Lower leg skin (tissue), 4 donors: ENCODE results near the gene PTBP3. TPM values are rescaled to one million over a fixed set of nuclear protein-coding genes. Genes with fewer than 3 reads are reported as not detected.

Experiments used
- DNase-seq, 2 donors: peaks; one replicate each; pipeline ENCODE4 v3.0.0-alpha.2; 2019; ENCODE audit warnings: low spot score in 2 of 2
- H3K4me3 ChIP-seq: fragments of 200-600 bp; sonication (generic); 2 replicates; pipeline ENCODE4 v1.5.1; 2017; ENCODE audit warnings: mild to moderate bottlenecking, low read depth; ENCODE audit not compliant: poor library complexity, severe bottlenecking
- POLR2A ChIP-seq, 2 donors: fragments of 450-650 bp; IDR thresholded peaks; one replicate each; pipeline ENCODE4 v1.6.1; 2016 to 2017; ENCODE audit warnings: antibody characterized with exemption in 2 of 2, mild to moderate bottlenecking in 1 of 2, moderate library complexity in 1 of 2
- WGBS, 2 donors: methylation state at CpG; one replicate each; pipeline ENCODE4 v1.1.5; 2018; 5-methylcytosine and 5-hydroxymethylcytosine counted together
- intact Hi-C: fragments of 100-400 bp; cut with DNase I; formaldehyde crosslinking; loops from one replicate; pipeline ENCODE4 v1.15.0; 2023; ENCODE audit warnings: low total_unique reads
- total RNA-seq, 4 donors: library from RNA; depleted of rRNA; stranded (reverse); fragments of >200 nt; gene quantifications; one replicate each; pipeline ENCODE4 v1.1.0, GENCODE V29; 2016
- TF ChIP-seq, protein P1 (sequence below), 3 donors: fragments of 450-650 bp; IDR thresholded peaks; one replicate each; pipeline ENCODE4 v1.5.1; 2016; ENCODE audit warnings: antibody characterized with exemption in 3 of 3, mild to moderate bottlenecking in 3 of 3, moderate library complexity in 2 of 3

Gene PTBP3
- total RNA-seq, 4 donors from 2014 or later: 82.5 to 201 (median 156) TPM

DNA sequence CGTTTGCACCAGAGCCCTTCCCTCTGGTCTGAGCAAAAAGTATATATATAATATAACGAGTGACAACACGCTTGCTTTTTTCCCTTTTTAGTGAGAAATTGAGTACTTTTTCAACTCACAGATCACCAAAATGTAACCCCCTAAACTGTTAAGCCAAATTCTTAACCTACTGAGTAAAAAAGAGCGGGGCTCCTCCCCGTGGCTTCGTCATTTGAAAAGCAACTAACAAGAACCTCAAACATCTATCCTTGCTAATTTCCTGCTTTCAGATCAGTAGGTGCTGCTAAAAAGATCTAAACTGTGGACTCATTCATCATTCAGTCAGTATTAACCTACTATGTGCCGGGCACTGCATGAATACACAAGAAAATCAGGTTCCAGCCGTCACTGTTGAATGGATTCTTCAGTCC is 1.0 kb upstream of the PTBP3 start:
- 8 to 11% methylated on average over 8 of the region's 8 CpGs for WGBS, 2 donors
- no peak overlapping the region for H3K4me3 ChIP-seq
- intact Hi-C loops: no loop called here
- no peak for DNase-seq
- TF ChIP-seq, protein P1, sequence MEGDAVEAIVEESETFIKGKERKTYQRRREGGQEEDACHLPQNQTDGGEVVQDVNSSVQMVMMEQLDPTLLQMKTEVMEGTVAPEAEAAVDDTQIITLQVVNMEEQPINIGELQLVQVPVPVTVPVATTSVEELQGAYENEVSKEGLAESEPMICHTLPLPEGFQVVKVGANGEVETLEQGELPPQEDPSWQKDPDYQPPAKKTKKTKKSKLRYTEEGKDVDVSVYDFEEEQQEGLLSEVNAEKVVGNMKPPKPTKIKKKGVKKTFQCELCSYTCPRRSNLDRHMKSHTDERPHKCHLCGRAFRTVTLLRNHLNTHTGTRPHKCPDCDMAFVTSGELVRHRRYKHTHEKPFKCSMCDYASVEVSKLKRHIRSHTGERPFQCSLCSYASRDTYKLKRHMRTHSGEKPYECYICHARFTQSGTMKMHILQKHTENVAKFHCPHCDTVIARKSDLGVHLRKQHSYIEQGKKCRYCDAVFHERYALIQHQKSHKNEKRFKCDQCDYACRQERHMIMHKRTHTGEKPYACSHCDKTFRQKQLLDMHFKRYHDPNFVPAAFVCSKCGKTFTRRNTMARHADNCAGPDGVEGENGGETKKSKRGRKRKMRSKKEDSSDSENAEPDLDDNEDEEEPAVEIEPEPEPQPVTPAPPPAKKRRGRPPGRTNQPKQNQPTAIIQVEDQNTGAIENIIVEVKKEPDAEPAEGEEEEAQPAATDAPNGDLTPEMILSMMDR (IDR thresholded peaks at IDR 0.05): no peak
- TF ChIP-seq POLR2A (IDR thresholded peaks at IDR 0.05): no peak

DNA sequence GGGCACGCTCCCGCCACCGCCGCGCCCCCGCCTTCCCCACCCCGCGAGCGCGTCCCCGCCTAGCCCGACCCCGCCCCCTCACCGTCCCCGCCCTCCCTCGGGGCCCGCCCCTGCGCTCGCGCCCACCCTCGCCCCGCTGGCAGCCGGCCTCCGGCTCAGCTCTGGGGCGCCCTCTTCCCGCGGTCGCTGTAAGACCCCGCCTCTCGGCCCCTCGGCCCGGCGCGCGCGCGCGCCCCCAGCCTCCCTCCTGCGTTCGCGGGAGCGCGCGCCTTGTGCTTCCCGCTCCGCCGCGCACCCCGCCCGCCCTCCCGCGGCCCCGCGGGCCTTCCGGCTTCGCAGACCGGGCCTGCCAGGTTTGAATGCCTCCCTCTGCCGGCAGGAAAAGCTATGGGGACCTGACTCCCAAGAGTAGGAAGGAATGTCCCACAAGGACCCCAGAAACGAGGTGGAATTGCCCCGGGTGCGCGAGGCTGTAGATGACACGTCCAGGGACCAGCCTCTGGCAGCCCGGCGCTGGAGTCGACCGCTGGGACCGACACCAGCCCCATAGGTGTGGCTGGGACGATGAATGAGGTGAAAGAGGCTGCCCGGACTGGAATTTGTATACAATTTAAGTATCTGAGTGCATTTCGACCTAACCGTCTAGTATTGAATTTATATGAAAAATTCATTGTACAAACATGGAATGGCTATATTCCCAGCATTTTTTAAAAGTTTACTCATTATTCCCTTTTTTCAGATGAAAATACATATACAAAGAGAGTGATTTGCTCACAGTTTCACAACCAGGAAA is 416 bp upstream of the PTBP3 start:
- intact Hi-C loops: no loop called here
- peak; percentile 91 to 98 for DNase-seq
- 1% methylated on average over 18 to 45 of the region's 72 CpGs for WGBS, 2 donors
- peak overlapping the region; percentile 2 for H3K4me3 ChIP-seq
- TF ChIP-seq, protein P1 (IDR thresholded peaks at IDR 0.05): peak in 1 of 3 donors; percentile 53
- no peak for TF ChIP-seq POLR2A (IDR thresholded peaks at IDR 0.05)

DNA sequence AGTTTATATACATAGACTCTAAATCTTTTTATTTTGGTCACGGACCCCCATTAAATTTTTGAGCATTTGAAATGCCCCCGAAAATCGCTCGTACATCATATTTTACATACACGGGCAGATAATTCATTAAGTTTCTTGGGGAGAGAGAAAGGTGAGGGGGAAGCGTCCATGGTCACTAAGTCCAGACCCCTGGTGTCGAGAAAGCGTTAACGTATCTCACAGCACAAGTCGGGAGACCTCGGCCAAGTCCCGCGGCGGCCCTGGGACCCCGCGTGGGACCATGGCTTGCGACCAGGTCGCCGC is 794 bp downstream of the PTBP3 start:
- 1% methylated on average over 18 of the region's 19 CpGs for WGBS, 2 donors
- no peak for DNase-seq
- intact Hi-C loops: no loop called here
- TF ChIP-seq, protein P1 (IDR thresholded peaks at IDR 0.05): no peak
- TF ChIP-seq POLR2A (IDR thresholded peaks at IDR 0.05): no peak
- H3K4me3 ChIP-seq: peak overlapping the region; percentile 98

DNA sequence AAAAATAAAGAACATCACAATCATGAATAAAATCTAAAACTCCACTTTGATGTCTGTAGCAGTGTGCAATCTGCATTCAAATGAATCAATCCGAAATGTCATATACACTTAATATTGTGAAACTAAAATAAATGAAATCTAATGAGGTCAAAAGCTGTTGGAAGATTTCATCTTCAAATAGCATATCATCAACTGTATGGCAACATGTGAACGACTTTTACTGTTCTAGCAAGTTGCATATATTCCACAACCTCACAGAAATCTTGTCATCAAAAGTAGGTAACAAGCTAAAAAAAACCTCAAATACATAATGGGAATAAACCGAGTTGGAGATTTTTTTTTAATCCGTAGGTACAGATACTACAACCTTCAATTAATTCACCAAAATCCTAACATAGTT is 1.2 kb downstream of the PTBP3 start:
- DNase-seq: no peak
- TF ChIP-seq, protein P1 (IDR thresholded peaks at IDR 0.05): no peak
- TF ChIP-seq POLR2A (IDR thresholded peaks at IDR 0.05): no peak
- WGBS, 2 donors: 7 to 10% methylated on average over 4 of the region's 4 CpGs
- intact Hi-C loops: no loop called here
- H3K4me3 ChIP-seq: peak overlapping the region; percentile 98

DNA sequence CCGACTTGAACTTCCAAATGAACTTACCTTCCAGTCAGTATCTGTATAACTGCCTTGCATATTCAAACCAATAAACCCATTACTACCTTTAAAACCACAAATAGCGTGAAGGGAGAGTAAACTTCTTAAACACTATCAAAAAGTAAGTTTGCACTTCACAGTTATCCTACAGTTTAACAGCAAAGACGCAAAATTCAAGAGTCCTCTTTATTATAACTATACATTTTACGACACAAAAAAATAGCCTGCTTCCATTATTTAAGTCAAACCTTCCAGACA is 1.8 kb downstream of the PTBP3 start:
- 37 to 50% methylated on average over 4 of the region's 4 CpGs for WGBS, 2 donors
- no peak overlapping the region for H3K4me3 ChIP-seq
- TF ChIP-seq, protein P1 (IDR thresholded peaks at IDR 0.05): no peak
- TF ChIP-seq POLR2A (IDR thresholded peaks at IDR 0.05): no peak
- DNase-seq: no peak
- intact Hi-C loops: no loop called here

DNA sequence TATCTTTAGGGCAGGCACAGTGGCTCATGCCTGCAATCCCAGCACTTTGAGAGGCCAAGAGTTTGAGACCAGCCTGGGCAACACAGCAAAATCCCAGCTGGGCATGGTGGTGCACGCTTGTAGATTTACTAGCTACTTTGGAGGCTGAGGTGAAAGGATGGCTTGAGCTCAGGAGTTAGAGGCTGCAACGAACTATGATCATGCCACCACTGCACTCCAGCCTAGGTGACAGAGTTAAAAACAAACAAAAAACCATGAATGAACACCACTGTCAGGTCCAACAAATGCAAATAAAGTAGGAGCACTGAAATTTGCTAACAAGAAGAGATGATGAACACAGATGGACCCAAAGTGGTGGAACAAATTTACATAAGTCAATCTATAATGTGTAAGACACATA is 4.9 kb downstream of the PTBP3 start:
- TF ChIP-seq POLR2A (IDR thresholded peaks at IDR 0.05): no peak
- 78 to 93% methylated on average over 2 of the region's 2 CpGs for WGBS, 2 donors
- no peak overlapping the region for H3K4me3 ChIP-seq
- intact Hi-C loops: no loop called here
- no peak for DNase-seq
